Kasumi-1 (cell line): ENCODE measurements around the gene HSD17B13.

Source experiments
- DNase-seq, 2 experiments: peaks; one replicate each; lab custom pipeline; 2025; lab: John Stamatoyannopoulos, UW

Gene HSD17B13

DNA sequence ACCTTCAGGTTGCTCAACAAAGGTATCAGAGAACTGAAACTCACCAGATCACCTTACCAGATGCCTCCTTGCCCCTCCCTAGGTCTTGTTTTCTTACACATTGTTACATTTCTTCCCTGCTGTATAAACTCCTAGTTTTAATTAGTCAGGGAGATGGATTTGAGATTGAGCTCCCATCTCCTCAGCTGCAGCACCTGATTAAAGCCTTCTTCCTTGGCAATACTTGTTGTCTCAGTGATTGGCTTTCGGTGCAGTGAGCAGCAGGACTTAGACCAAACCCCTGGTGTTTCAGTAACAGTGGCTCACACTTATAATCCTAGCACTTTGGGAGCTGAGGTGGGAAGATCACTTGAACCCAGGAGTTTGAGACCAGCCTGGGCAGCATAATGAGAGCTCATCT is 59.8 kb downstream of the HSD17B13 start:
- no peak for DNase-seq

DNA sequence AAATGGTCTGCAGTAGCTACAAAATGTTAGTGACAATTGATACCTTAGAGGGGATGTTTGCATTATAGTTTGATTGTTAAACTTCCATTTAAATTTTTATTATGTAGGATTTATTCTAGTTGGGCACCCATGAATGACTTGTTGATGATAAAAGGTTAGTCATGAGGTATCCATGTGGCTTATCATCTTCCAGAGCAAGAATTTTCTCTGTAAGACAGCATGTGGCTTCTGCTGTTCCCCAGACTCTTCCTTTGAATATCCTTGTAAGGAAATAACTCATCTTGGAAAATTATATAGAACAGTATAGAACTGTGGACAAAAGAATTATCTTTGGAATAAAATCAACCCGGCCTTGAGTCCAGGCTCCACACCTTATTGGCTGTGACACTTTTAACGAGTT is 62.2 kb downstream of the HSD17B13 start:
- DNase-seq = no peak

- DNase-seq = no peak
Observed at GRCh38 chr4:87258677-87259076, 64.0 kb downstream of the HSD17B13 start.

DNA sequence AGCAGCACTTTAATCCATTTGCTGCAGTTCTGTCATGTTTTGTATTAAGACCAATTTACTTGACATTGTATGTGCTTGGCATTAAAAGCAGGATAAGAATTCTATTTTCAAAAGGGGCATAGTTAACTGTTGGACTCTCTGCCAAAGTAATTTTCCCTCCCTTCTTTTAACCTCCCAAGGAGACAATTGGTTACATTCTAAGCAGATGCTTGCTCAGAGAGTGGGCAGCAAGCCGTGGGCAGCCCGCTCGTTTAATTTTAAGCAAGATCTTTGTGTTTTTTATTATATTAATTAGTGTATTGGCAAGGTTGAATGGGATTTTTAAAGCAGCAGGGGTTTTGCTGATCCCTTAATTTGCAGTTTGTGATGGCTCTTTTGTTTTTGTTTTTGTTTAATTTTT is 65.2 kb downstream of the HSD17B13 start:
- no peak for DNase-seq

- no peak for DNase-seq
Observed at GRCh38 chr4:87255755-87256154, 66.9 kb downstream of the HSD17B13 start.
